NCI-H2227 treated with DMSO at 0.1 percent for 48 hours (cell line): ENCODE data around the gene TTLL10.

Source experiments
- DNase-seq: peaks from one replicate; lab custom pipeline; 2025; lab: John Stamatoyannopoulos, UW

Gene TTLL10

GRCh38 chr1:1223891-1224290 lies 50.2 kb downstream of the TTLL10 start:
- no peak for DNase-seq

GRCh38 chr1:1225238-1225845 lies 51.7 kb downstream of the TTLL10 start:
- DNase-seq, result no peak

- no peak for DNase-seq
Measured at GRCh38 chr1:1225913-1226312, 52.2 kb downstream of the TTLL10 start.

GRCh38 chr1:1226566-1227362 lies 53.1 kb downstream of the TTLL10 start:
- no peak for DNase-seq

- no peak for DNase-seq
Measured at GRCh38 chr1:1227386-1227785, 53.7 kb downstream of the TTLL10 start.

- no peak for DNase-seq
Measured at GRCh38 chr1:1228187-1228586, 54.5 kb downstream of the TTLL10 start.

- no peak for DNase-seq
Measured at GRCh38 chr1:1228596-1229321, 55.1 kb downstream of the TTLL10 start.

- no peak for DNase-seq
Measured at GRCh38 chr1:1229770-1230169, 56.1 kb downstream of the TTLL10 start.

GRCh38 chr1:1230656-1231399 lies 57.1 kb downstream of the TTLL10 start:
- DNase-seq, result no peak

GRCh38 chr1:1231400-1232207 lies 57.9 kb downstream of the TTLL10 start, which contains the start of gene SDF4:
SDF4 (minus strand) TSS chr1:1232001; CDS start chr1:1228772, 3,229 bp downstream.
- DNase-seq, result peak; percentile 92

GRCh38 chr1:1232208-1232795 lies 58.6 kb downstream of the TTLL10 start, which contains the start of gene B3GALT6:
B3GALT6 (plus strand) TSS chr1:1232237; CDS start chr1:1232279, 42 bp downstream.
- no peak for DNase-seq

GRCh38 chr1:1232796-1233566 lies 59.3 kb downstream of the TTLL10 start:
- no peak for DNase-seq

- DNase-seq, result no peak
Measured at GRCh38 chr1:1233567-1233892, 59.9 kb downstream of the TTLL10 start.

GRCh38 chr1:1234180-1234808 lies 60.6 kb downstream of the TTLL10 start:
- DNase-seq, result no peak

- DNase-seq, result no peak
Measured at GRCh38 chr1:1235016-1235744, 61.5 kb downstream of the TTLL10 start.

GRCh38 chr1:1236176-1236763 lies 62.6 kb downstream of the TTLL10 start:
- DNase-seq, result no peak

- no peak for DNase-seq
Measured at GRCh38 chr1:1236945-1237873, 63.5 kb downstream of the TTLL10 start.
